Measurements from ENCODE around the gene FCN3. TPM values are rescaled to one million over a fixed set of nuclear protein-coding genes. Genes with fewer than 3 reads are reported as not detected.

The FCN3 gene
- total RNA-seq, 2 experiments from 2014 or later = not detected

GRCh38 chr1:27400963-27401341, 26.3 kb upstream of the FCN3 start:
- intact Hi-C loops (cut with DNase I, micrococcal nuclease) = no loop called here
- H3K27ac ChIP-seq (ENCODE audit: low read depth in 1 of 2, low read length in 2 of 2) = no peak overlapping the region
- H3K4me3 ChIP-seq (ENCODE audit: low read length) = no peak overlapping the region
- TF ChIP-seq, protein P1, sequence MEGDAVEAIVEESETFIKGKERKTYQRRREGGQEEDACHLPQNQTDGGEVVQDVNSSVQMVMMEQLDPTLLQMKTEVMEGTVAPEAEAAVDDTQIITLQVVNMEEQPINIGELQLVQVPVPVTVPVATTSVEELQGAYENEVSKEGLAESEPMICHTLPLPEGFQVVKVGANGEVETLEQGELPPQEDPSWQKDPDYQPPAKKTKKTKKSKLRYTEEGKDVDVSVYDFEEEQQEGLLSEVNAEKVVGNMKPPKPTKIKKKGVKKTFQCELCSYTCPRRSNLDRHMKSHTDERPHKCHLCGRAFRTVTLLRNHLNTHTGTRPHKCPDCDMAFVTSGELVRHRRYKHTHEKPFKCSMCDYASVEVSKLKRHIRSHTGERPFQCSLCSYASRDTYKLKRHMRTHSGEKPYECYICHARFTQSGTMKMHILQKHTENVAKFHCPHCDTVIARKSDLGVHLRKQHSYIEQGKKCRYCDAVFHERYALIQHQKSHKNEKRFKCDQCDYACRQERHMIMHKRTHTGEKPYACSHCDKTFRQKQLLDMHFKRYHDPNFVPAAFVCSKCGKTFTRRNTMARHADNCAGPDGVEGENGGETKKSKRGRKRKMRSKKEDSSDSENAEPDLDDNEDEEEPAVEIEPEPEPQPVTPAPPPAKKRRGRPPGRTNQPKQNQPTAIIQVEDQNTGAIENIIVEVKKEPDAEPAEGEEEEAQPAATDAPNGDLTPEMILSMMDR (IDR thresholded peaks at IDR 0.05) = no peak
- DNase-seq (no peak), ATAC-seq (ENCODE audit: poor library complexity) (no peak)
- Mint-ChIP-seq H3K27me3 (no peaks in the 10 kb centered on the region), H3K36me3 (ENCODE audit: low read depth) (peaks cover 7% of the 10 kb centered on the region), H3K4me3 (no peak overlapping the region), H3K4me1 (ENCODE audit: low read depth) (peaks cover 37% of the 10 kb centered on the region), H3K27ac (peak overlapping the region; percentile 54), H3K9me3 (no peaks in the 10 kb centered on the region)
- peaks cover 7% of the 10 kb centered on the region for H3K36me3 ChIP-seq (ENCODE audit: insufficient read depth, low read length)
- CTCF ChIA-PET = no interaction called here
- H3K9me3 ChIP-seq (ENCODE audit: control insufficient read depth in 1 of 2, insufficient read depth in 1 of 2, low read length in 2 of 2) = no peaks in the 10 kb centered on the region
- POLR2A ChIA-PET = interaction anchor here (0.9 kb wide), 1 partner anchor 271 kb away, joined by 3 read pairs; the partner anchor contains the start of gene IFI6
- no peaks in the 10 kb centered on the region for H3K27me3 ChIP-seq (ENCODE audit: control insufficient read depth in 1 of 2, insufficient read depth in 2 of 2, low read length in 2 of 2)
- H3K4me1 ChIP-seq (ENCODE audit: insufficient read depth, low read length) = peaks cover 16% of the 10 kb centered on the region

DNA sequence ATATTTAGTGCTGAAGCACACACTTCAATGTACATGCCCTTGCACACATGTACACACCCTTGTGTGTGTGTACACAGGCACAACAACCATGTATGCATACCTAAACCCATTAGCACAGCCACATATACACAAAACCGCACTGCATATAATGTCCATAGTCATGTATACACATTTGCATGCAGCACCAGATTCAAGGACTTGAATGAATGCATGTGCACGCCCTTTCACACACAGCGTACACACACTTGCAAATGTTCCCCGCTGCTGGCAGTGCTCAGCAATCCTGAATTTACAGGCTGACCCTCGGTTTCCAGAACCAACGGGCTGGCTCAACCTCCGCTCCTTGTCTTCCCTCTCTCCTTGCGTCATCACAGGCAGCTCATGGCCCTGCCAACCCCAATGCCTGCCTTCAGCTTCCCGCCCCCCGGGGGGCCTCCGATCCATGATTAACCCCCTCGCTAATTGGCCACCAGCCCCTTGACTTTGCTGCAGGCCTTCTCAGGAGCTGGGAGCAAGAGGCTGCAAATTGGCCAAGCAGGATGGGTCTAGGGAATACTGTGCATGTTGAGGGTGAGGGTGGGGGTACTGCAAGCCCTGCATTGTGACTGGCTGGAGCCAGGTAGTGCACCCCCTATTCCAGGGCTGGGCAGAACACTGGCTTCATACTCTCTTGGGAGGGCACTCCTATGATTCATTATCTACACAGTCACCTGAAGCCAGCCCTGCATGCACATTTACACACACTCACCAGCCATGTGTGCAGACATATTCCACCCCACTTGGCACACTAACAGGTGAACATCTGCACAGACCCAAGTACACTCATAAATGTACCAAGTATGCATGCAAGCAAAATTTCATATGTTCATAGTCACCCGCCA, 25.7 kb upstream of the FCN3 start:
- no peaks in the 10 kb centered on the region for H3K27me3 Mint-ChIP-seq
- no peaks in the 10 kb centered on the region for H3K9me3 Mint-ChIP-seq
- ATAC-seq (ENCODE audit: poor library complexity) (no peak), DNase-seq (no peak)
- H3K27me3 ChIP-seq (ENCODE audit: control insufficient read depth in 1 of 2, insufficient read depth in 2 of 2, low read length in 2 of 2) = no peaks in the 10 kb centered on the region
- H3K36me3 Mint-ChIP-seq (ENCODE audit: low read depth) = peaks cover 7% of the 10 kb centered on the region
- TF ChIP-seq, protein P1 (IDR thresholded peaks at IDR 0.05) = no peak
- peaks cover 22% of the 10 kb centered on the region for H3K4me1 ChIP-seq (ENCODE audit: insufficient read depth, low read length)
- H3K4me3 Mint-ChIP-seq = no peak overlapping the region
- POLR2A ChIA-PET = interaction anchor here (2.2 kb wide), 1 partner anchor 204 kb away, joined by 5 read pairs; the partner anchor contains the start of gene AHDC1
- intact Hi-C loops (cut with DNase I, micrococcal nuclease) = no loop called here
- no peak overlapping the region for H3K4me3 ChIP-seq (ENCODE audit: low read length)
- H3K36me3 ChIP-seq (ENCODE audit: insufficient read depth, low read length) = peaks cover 6% of the 10 kb centered on the region
- H3K27ac ChIP-seq (ENCODE audit: low read depth in 1 of 2, low read length in 2 of 2) = no peak overlapping the region
- CTCF ChIA-PET = no interaction called here
- H3K4me1 Mint-ChIP-seq (ENCODE audit: low read depth) = peaks cover 38% of the 10 kb centered on the region
- H3K27ac Mint-ChIP-seq = peak overlapping the region; percentile 54
- H3K9me3 ChIP-seq (ENCODE audit: control insufficient read depth in 1 of 2, insufficient read depth in 1 of 2, low read length in 2 of 2) = no peaks in the 10 kb centered on the region

DNA sequence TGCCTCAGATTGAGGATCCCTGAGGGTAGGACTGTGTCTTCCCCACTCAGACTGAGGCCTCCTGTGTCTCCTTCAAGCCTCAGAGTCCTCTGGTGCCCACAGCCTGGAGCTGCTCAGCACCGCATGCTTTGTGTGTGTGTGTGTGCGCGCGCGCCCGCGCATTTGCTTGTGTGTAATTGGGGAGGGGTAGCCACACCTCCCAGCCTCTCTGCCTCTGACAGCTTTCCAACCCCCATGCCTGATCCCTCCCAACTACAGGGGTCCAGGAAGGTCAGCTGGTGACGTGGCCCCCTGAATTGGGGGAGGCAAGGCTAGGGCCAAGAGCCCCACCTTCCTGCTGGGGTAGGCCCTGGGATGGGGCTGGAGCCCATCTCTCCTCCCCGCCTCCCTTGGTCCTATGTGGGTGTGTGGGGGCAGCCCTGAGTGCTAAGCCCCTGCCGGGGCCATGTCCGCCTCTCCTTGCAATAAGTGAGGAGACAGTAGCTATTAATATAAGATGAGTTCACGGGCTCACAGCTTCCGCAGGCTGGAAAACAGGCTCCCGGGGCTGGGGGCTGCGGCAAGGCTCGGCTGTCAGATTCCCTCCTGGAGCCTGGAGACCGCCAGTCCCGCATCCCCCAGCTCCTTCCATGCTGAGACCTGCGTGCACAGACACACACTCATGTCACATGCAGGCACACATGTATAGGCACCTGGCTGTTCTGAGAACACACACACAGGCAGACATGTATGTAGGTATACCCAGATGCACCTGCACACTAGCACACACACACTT, 24.8 kb upstream of the FCN3 start:
- H3K9me3 Mint-ChIP-seq = no peaks in the 10 kb centered on the region
- ATAC-seq (ENCODE audit: poor library complexity) = no peak
- Histone ChIP-seq H3K9me3 (ENCODE audit: control insufficient read depth in 1 of 2, insufficient read depth in 1 of 2, low read length in 2 of 2) (no peaks in the 10 kb centered on the region), H3K27ac (ENCODE audit: low read depth in 1 of 2, low read length in 2 of 2) (peak overlapping the region in 1 of 2 donors; percentile 22), H3K4me1 (ENCODE audit: insufficient read depth, low read length) (peaks cover 27% of the 10 kb centered on the region), H3K27me3 (ENCODE audit: control insufficient read depth in 1 of 2, insufficient read depth in 2 of 2, low read length in 2 of 2) (no peaks in the 10 kb centered on the region), H3K4me3 (ENCODE audit: low read length) (no peak overlapping the region), H3K36me3 (ENCODE audit: insufficient read depth, low read length) (peaks cover 3% of the 10 kb centered on the region)
- H3K4me3 Mint-ChIP-seq = no peak overlapping the region
- ChIA-PET CTCF (interaction anchor here (5.8 kb wide), 1 partner anchor 100 kb away, joined by 125 read pairs; no protein-coding TSS in a partner anchor), POLR2A (interaction anchor here (2.1 to 2.2 kb wide), 2 partner anchors 205 to 263 kb away, joined by 5 read pairs; partner anchors contain the start of gene AHDC1)
- H3K27ac Mint-ChIP-seq = no peak overlapping the region
- DNase-seq = no peak
- H3K27me3 Mint-ChIP-seq = no peaks in the 10 kb centered on the region
- H3K4me1 Mint-ChIP-seq (ENCODE audit: low read depth) = peaks cover 45% of the 10 kb centered on the region
- intact Hi-C loops (cut with DNase I, micrococcal nuclease) = loop anchor here in 1 of 2 experiments (5.0 kb wide), 1 partner anchor 357 kb away; no protein-coding TSS in a partner anchor
- TF ChIP-seq, protein P1 (IDR thresholded peaks at IDR 0.05) = no peak
- H3K36me3 Mint-ChIP-seq (ENCODE audit: low read depth) = peaks cover 5% of the 10 kb centered on the region
